C4-2B (cell line): ENCODE results near the gene C2orf72.
"Not testable (repeated sequence)": the region's sequence is repeated elsewhere in the genome, so short reads cannot be mapped to it uniquely, and the experiment has no call there.

Experiments
- H3K27ac ChIP-seq: fragments of 450-650 bp; 2 replicates; pipeline ENCODE4 v1.5.1; 2017
- ZFX ChIP-seq: fragments of 450-650 bp; IDR thresholded peaks from 2 replicates; pipeline ENCODE4 v1.6.1; 2017
- TF ChIP-seq, protein P1 (sequence below): fragments of 450-650 bp; conservative IDR thresholded peaks from 2 replicates; pipeline ENCODE4 v1.5.1; 2017; ENCODE audit warnings: mild to moderate bottlenecking

C2orf72 gene

GRCh38 chr2:230998882-230999281 is 38.4 kb upstream of the C2orf72 start:
- H3K27ac ChIP-seq: no peak overlapping the region
- TF ChIP-seq, protein P1, sequence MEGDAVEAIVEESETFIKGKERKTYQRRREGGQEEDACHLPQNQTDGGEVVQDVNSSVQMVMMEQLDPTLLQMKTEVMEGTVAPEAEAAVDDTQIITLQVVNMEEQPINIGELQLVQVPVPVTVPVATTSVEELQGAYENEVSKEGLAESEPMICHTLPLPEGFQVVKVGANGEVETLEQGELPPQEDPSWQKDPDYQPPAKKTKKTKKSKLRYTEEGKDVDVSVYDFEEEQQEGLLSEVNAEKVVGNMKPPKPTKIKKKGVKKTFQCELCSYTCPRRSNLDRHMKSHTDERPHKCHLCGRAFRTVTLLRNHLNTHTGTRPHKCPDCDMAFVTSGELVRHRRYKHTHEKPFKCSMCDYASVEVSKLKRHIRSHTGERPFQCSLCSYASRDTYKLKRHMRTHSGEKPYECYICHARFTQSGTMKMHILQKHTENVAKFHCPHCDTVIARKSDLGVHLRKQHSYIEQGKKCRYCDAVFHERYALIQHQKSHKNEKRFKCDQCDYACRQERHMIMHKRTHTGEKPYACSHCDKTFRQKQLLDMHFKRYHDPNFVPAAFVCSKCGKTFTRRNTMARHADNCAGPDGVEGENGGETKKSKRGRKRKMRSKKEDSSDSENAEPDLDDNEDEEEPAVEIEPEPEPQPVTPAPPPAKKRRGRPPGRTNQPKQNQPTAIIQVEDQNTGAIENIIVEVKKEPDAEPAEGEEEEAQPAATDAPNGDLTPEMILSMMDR: no peak
- TF ChIP-seq ZFX: no peak

DNA sequence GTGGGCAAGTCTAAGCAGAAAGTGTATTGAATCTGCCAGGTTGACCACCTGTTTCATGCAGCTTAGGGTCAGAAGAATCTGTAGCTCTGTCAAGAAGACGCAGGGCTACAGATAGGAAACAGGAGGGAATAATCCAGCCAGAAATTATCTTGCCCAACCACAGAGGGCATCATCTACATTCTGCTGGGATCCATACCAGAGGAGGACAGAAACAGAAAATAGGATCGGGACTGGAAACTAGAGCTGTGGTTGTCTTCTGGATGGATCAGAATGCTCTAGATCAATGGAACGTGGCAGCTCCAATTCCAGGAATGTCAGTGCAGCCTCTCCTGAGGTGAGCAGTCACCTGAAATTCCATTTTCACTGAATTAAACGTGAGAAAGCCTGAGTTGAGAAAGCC is 37.8 kb upstream of the C2orf72 start:
- TF ChIP-seq, protein P1: no peak; the same call in 1 of the 2 replicates
- TF ChIP-seq ZFX: no peak
- H3K27ac ChIP-seq: no peak overlapping the region

- TF ChIP-seq, protein P1: no peak
- no peak for TF ChIP-seq ZFX
- no peak overlapping the region for H3K27ac ChIP-seq
Measured at GRCh38 chr2:231000211-231000904, 37.0 kb upstream of the C2orf72 start.

- no peak overlapping the region for H3K27ac ChIP-seq
Measured at GRCh38 chr2:231001036-231001435, 36.3 kb upstream of the C2orf72 start.

GRCh38 chr2:231001921-231002320 is 35.4 kb upstream of the C2orf72 start:
- no peak overlapping the region for H3K27ac ChIP-seq
- no peak for TF ChIP-seq ZFX
- TF ChIP-seq, protein P1: no peak

More at GRCh38 chr2:231001036-231001435, 36.3 kb upstream of the C2orf72 start:
- TF ChIP-seq, protein P1: no peak
- TF ChIP-seq ZFX: no peak

DNA sequence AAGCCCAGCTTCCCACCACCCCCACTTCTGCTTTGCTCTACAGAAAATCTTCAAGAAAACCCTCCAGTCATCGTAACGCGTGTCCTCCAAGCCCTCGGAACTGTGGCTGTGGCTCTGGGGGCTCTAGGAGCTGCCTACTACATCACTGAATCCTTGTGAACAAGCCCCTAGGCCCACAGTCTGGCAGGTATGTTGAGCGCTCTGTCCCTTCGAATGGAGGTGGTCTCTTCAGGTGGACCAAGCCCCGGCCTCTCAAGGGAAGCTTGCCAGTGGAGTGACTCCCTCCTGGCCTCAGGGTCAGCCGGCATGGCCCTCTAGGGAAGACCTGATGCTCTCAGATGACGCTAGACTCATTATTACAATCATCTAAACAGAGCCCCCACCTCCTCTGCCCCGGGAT is 34.7 kb upstream of the C2orf72 start:
- TF ChIP-seq, protein P1: no peak
- TF ChIP-seq ZFX: no peak

DNA sequence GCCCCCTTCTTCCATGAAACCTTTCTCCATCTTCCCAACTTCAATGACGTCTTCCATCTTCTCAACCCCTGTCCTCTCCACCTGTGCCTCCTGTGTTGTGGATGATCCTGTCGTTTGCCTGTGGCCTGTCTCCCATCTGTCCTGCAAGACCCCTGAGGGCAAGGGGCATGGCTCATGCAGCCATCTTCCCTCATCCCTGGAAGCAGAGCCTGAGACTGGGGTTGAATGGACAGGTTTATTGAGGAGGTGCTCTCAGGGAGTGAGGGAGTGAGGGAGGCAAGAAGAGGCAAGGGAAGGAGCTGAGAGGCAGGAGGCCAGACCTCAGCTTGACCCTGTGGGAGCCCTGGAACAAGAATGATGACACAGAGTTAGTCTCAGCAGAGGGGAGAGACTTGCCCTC is 34.1 kb upstream of the C2orf72 start:
- TF ChIP-seq ZFX: no peak
- TF ChIP-seq, protein P1: no peak

More for the DNA sequence above, 34.7 kb upstream of the C2orf72 start:
- no peak overlapping the region for H3K27ac ChIP-seq

GRCh38 chr2:231004930-231005329 is 32.4 kb upstream of the C2orf72 start:
- not testable (repeated sequence) for H3K27ac ChIP-seq

More for the DNA sequence above, 34.1 kb upstream of the C2orf72 start:
- no peak overlapping the region for H3K27ac ChIP-seq
